ENCODE results near the gene ZNFX1.

ZNFX1 gene

DNA sequence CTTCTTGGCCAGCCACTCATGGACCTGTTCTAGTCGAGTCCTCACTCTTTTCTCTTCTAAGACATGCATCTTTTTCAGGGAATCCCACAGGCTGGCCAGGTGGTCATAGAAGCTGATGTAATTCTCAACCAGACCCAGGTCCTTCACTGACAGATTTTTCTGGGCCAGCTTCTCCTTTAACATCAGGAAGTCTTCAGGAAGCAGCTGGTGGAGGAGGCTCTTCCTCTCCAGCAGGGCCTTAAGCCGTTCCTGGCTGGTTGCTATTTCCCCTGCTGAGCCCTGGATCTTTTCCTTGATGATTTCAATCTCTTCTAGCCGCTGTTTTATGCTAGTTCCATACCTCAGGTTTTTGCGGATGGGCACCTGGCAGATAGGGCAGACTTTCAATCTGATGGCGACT lies 30.1 kb downstream of the ZNFX1 start:
- no peak for DNase-seq

- no peak for DNase-seq
These were observed 30.6 kb downstream of the ZNFX1 start for GRCh38 chr20:49247169-49247723.

DNA sequence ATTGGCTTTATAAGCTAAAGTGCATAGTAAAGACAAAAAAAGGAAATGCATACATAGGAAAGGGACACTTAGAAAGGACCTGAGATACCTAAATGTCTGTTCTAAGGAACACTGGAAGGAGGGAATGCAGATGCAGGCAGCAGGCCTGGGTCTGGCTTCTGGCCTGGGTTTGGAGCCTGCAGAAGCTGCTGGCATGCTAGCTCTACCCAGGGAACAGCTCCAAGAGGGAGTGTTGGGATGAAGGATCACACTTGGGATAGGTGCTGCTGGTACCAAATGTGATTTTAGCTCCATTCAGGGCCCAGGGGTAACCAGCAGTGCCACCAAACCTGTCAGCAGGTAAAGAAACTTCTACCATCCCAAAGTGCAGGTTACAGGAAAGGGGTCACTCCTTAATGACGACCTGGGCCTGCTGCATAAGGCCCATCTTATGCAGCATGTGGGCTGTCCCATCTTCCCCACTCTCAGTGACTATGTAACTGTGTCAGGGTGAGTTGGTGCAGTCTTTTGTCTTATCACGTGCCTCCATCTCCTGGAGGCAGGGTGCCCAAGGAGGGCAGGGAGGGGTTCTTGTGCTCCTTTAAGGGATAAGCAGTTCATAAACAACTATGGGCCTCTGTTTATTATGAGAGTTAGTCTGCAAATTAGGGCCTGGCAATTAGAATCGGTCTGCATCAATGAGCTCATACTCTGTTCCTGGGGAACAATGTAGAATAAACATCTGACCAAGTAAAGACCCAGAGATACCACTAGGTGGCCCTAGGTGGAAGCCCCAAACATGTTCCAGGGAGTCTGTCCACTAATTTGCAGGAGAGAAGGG lies 31.7 kb downstream of the ZNFX1 start:
- DNase-seq, result peak; percentile 53

- DNase-seq, result no peak
These were observed 40.3 kb downstream of the ZNFX1 start for GRCh38 chr20:49237531-49237930.

GRCh38 chr20:49236301-49236700 lies 41.6 kb downstream of the ZNFX1 start:
- no peak for DNase-seq

DNA sequence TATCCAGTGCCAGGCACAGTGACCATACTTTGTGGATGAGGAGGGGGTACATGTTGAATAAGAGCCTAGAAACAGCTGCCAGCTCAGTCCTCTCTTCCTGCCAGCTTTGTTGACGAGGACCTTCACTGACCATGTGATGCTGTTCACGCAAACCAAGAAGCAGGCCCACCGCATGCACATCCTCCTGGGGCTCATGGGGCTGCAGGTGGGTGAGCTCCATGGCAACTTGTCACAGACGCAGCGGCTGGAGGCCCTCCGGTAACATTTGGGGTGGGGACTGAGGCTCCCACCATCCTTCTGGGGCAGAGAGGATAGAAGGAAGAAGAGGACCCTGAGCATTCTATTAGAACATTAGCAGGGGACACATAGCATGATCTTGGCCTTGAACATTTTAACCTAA lies 43.0 kb downstream of the ZNFX1 start:
- no peak for DNase-seq

- no peak for DNase-seq
These were observed 44.6 kb downstream of the ZNFX1 start for GRCh38 chr20:49233226-49233625.

GRCh38 chr20:49231471-49231870 lies 46.4 kb downstream of the ZNFX1 start:
- DNase-seq, result no peak

DNA sequence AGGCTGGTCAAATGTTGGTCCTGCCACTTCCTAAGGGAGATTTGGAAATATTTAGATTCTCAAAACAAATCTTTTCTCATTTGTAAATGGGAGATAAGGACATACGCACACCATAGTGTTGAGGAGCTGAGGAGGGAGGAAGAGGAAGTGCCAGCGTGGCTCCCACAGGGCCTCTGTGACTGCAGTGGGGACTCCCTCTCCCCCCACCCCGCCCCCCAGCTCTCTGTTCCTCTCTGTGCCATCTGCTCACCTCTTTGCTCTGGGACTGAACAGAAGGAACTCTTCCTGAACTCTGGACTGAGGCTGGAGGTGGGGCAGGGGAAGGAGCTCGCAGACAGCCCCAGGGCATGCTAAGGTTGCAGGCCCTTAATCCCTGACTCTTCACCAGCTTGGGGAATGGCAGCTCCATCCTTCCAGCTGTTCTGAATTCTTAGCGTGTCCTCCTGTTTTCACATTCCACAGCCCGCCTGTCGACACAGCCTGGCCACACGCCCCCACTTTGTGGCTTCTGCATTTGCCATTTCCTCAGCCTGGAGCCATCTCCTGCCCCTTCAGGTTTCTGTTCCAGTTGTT lies 47.2 kb downstream of the ZNFX1 start:
- no peak for DNase-seq

DNA sequence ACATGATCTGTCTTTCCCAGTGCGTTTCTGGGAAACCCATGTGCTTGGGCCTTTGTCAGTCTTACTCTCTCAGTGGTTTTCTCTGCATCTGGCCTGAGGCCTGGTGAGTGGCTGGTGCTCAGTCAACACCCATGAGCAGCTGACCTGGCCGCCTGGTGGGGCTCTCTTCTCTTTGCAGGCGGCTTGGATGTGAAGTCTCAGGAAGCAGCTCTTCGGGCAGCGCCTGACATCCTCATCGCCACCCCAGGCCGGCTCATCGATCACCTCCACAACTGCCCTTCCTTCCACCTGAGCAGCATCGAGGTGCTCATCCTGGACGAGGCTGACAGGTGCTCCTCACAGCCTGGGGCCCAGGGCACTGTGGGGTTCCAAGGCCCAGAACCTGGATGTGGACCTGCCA lies 47.8 kb downstream of the ZNFX1 start:
- no peak for DNase-seq

- no peak for DNase-seq
These were observed 48.5 kb downstream of the ZNFX1 start for GRCh38 chr20:49229381-49229780.

- no peak for DNase-seq
These were observed 49.2 kb downstream of the ZNFX1 start for GRCh38 chr20:49228676-49229075.

DNA sequence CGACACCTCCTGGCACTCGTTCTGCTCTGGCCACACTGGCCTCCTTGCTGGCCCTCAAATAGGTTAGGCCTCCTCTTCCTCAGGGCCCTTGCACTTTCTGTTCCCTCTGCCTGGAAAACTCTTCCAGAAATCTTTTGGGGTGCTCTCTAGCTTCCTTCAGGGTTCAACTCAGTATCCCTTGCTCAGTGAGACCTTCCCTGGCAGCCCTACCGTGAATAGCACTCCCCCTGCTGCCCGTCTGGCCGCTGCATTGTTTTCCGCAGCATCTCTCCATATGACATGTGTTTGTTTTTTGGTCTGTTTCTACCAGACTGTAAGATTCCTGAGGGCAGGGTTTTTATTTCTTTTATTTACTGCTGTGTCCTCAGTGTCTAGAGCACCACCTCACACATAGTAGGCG lies 52.0 kb downstream of the ZNFX1 start:
- no peak for DNase-seq

- no peak for DNase-seq
These were observed 57.7 kb downstream of the ZNFX1 start for GRCh38 chr20:49219924-49220831.

DNA sequence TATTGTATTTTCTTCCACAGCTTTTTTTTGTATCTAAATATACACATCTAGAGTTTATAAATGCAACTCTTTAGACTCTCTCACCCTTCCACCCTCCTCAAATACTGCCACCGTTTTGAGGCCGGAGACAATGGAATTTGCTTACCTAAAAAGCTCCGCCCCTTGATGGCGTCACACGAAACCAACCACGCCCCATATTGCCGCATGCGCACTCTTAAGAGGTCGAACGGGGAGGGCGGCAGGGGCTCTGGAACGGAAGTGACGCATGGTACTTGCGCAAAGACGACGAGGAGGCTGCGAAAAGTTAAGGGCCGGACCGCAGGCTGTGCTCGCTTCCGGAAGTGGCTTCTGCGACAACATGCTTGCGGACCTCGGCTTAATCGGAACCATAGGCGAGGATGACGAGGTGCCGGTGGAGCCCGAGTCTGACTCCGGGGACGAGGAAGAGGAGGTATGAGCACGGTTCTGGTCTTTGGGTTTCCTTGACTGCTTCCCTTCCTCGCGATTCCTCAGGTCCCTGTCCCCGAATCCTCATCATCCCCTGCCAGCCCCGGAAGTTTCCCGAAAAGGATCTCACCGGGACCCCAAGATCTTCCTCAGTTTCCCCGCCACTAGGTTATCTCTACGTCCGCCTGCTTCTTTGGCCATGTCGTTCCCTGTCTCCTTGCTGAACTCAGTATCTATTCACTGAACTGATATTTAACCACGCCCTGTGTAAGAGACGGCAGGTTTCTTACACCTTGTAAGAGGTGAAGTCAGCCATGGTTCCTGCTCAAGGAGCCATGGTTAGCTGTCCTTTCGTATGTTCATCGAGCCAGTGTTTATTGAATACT lies 58.5 kb downstream of the ZNFX1 start, which contains the start of gene DDX27:
TSS of gene DDX27 (plus strand) at position 326 of the 833 bp plus-strand sequence. CDS start at position 359, 33 bp downstream.
- DNase-seq, result peak; percentile 98

GRCh38 chr20:49218739-49219090 lies 59.1 kb downstream of the ZNFX1 start:
- peak; percentile 11 for DNase-seq

GRCh38 chr20:49216991-49217578 lies 60.8 kb downstream of the ZNFX1 start:
- DNase-seq, result peak; percentile 91

- no peak for DNase-seq
These were observed 62.6 kb downstream of the ZNFX1 start for GRCh38 chr20:49215232-49215631.

DNA sequence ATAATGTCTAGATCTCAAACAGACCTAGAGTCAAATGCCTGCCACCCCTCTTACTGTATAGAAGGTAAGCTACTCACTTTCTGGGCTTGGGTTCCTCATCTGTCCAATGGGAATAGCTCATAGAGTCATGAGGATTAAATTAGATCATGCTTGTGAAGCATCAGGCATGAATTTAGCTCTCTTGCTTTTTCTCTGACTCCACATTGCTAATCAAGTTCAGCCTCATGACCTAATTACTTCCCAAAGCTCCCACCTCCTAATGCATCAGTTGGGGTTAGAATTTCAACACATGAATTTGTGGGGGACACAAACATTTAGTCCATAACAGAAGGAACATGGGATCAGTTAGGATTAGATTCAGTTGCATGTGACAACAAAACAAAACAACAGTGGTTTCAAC lies 63.3 kb downstream of the ZNFX1 start:
- no peak for DNase-seq

DNA sequence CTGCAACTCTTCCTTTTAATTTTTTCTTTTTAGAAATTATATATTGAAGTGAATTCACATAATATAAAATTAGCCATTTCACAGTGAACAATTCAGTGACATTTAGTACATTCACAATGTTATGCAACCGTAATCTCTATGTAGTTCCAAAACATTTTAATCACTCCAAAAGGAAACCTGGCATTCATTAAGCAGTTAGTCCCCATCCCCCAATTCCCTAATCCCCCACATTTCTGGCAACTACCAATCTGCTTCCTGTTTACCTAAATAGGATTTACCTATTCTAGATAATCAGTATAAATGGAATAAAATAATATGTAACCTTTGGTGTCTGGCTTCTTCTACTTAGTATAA lies 67.1 kb downstream of the ZNFX1 start:
- no peak for DNase-seq

DNA sequence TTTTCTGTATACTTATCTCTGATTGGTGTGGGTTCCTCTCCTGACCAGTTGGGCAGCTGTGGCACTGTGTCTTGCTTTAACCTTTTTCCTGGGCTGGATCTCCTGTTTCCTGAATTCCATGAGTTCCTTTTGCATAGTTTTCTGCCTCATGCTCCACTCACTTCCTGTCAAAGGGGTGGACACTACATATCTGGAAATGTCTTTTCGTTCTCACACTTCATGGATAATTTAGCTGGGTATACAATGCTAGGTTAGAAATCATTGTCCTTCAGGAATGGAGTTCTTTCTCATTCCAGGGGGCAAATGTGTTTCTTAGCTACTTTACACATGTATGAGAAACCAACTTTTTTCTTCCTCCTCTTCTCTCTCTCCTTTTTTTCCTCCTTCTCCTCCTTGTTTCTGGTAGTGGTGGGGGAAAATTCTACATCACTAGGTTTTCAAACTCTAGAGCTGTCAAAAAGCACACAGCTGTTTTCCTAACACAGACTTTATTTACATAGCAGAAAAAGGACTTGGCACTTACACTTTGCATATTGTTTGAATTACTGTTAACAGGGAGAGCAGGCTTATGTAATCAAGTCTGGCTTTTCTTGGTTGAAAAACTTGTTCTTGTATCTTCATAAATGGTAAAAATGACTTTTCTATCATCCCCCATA lies 67.6 kb downstream of the ZNFX1 start:
- DNase-seq, result no peak
